ENCODE results near the gene TTLL8.

The TTLL8 gene

DNA sequence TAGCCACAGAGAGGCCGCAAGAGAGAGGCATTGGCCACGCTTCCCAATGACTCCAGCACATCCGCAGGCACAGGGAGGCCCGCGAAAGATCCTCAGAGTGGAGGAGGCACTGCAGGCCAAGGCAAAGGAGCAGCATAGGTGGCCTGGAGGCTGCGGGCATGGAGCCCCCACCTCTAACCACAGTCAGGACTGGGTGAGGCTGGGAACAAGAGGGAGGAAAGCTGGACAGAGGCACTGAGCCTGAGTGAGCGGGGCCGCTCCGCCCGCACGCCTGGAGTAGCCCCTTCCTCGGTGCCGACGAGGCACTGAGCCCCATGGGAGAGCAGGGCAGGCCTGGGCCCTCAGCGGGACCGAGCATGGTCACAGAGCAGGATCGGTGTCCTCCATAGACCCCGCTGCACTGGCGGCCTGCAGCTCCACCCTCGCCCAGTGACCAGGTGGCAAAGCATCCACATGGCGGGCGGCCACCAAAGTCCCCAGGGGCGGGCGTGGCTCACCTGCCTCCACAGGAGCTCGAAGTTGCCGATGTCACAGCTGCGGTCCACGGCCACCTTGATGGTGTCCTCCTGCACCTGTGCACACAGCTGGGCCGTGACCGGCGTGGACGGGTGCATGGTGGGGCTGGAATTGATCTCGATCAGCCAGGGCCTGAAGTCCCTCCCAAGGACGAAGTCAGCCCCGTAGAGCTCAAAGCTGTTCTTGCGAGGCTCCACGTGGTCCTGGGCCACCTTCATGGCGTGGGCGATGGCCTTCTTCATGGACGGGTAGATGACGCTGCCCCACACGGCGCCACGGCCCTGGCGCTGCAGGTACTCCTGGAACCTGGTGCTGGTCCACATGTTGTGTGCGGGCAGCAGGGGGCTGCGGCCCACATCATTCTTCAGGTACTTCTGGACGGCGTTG, 26.7 kb downstream of the TTLL8 start:
- H3K4me3 ChIP-seq (ENCODE audit: insufficient read depth, low read depth, low read length), result no peak overlapping the region
- no peaks in the 10 kb centered on the region for H3K9me3 ChIP-seq (ENCODE audit: control insufficient read depth, low read length)
- 95 to 96% methylated on average over 49 of the region's 49 CpGs for WGBS, 2 experiments
- no peaks in the 10 kb centered on the region for H3K36me3 ChIP-seq (ENCODE audit: control insufficient read depth, insufficient read depth, low read length)
- H3K27me3 ChIP-seq (ENCODE audit: control insufficient read depth, insufficient read depth, low read length, poor library complexity, severe bottlenecking), result peaks cover 19% of the 10 kb centered on the region
- H3K27ac ChIP-seq (ENCODE audit: insufficient read depth, low read depth, low read length, poor library complexity, severe bottlenecking), result no peak overlapping the region
- H3K4me1 ChIP-seq (ENCODE audit: control insufficient read depth, insufficient read depth, low read length), result no peaks in the 10 kb centered on the region

- Histone ChIP-seq H3K27me3 (ENCODE audit: control insufficient read depth, insufficient read depth, low read length, poor library complexity, severe bottlenecking) (peaks cover 19% of the 10 kb centered on the region), H3K4me1 (ENCODE audit: control insufficient read depth, insufficient read depth, low read length) (no peaks in the 10 kb centered on the region), H3K36me3 (ENCODE audit: control insufficient read depth, insufficient read depth, low read length) (no peaks in the 10 kb centered on the region), H3K9me3 (ENCODE audit: control insufficient read depth, low read length) (no peaks in the 10 kb centered on the region), H3K4me3 (ENCODE audit: insufficient read depth, low read depth, low read length) (no peak overlapping the region), H3K27ac (ENCODE audit: insufficient read depth, low read depth, low read length, poor library complexity, severe bottlenecking) (no peak overlapping the region)
- 37 to 38% methylated on average over 52 of the region's 52 CpGs for WGBS, 2 experiments
Observed at GRCh38 chr22:50030297-50031188, 27.6 kb downstream of the TTLL8 start.

DNA sequence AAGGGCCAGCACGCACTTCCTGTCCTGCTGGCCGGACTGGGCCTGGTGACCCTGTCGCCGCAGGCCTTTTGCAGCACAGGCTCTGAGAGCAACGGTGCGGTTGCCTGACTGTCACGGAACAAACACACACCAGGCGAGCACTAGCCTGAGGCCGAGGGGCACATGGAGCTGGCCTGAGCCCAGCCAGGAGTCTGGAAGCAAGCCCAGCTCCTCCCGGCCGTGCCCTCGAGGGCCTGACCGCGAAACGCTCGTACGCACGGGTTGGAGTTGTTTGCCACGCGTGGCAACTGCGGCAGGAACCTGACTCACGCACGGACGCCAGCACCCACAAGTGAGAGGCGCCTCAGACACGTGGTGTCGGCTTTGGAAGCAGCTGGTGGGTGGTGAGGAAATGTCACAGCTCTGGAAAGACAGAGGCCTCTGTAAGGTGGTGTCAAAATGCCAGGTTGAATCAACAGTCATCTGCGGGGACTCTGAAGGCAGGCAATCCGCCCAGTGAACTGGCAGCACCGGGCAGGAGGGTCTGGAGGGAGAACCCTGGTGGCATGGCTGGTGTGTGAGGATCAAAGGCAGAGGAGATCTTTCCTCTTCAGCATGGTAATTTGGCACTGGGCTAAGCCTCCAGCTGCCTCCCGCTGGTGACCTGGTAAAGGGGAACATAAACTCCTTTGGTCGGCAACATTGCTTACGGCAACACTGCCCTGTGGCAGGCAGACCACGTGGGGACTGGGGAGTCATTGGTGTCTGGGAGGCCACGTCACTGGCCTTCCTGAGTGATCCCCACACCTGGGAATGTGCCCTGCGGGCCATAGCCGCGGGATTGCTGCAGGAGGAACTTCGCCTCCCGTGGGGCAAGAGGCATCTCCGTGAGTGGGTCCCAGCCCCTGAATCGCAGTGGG, 30.2 kb downstream of the TTLL8 start:
- H3K27ac ChIP-seq (ENCODE audit: insufficient read depth, low read depth, low read length, poor library complexity, severe bottlenecking), result no peak overlapping the region
- no peaks in the 10 kb centered on the region for H3K9me3 ChIP-seq (ENCODE audit: control insufficient read depth, low read length)
- no peaks in the 10 kb centered on the region for H3K36me3 ChIP-seq (ENCODE audit: control insufficient read depth, insufficient read depth, low read length)
- H3K4me3 ChIP-seq (ENCODE audit: insufficient read depth, low read depth, low read length), result no peak overlapping the region
- no peaks in the 10 kb centered on the region for H3K4me1 ChIP-seq (ENCODE audit: control insufficient read depth, insufficient read depth, low read length)
- 90 to 91% methylated on average over 42 of the region's 42 CpGs for WGBS, 2 experiments
- peaks cover 19% of the 10 kb centered on the region for H3K27me3 ChIP-seq (ENCODE audit: control insufficient read depth, insufficient read depth, low read length, poor library complexity, severe bottlenecking)

DNA sequence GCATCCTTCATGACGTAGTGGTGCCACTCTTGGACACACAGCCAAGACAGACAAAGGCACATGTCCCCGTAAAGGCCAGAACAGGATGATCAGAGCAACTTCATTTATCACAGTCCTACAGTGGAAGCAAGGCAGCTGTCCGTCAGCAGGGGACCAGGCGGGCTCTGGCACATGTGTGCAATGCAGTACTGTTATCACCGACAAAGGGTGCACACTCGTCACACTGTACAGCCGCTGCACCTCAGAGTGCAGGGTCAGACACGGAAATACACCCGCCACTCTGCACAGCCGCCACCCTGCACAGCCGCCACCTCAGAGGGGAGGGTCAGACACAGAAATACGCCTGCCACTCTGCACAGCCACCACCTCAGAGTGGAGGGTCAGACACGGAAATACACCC, 32.1 kb downstream of the TTLL8 start:
- no peaks in the 10 kb centered on the region for H3K9me3 ChIP-seq (ENCODE audit: control insufficient read depth, low read length)
- no peaks in the 10 kb centered on the region for H3K36me3 ChIP-seq (ENCODE audit: control insufficient read depth, insufficient read depth, low read length)
- WGBS, 2 experiments, result 93% methylated on average over 12 of the region's 13 CpGs
- H3K4me1 ChIP-seq (ENCODE audit: control insufficient read depth, insufficient read depth, low read length), result no peaks in the 10 kb centered on the region
- H3K27me3 ChIP-seq (ENCODE audit: control insufficient read depth, insufficient read depth, low read length, poor library complexity, severe bottlenecking), result peaks cover 18% of the 10 kb centered on the region
- H3K27ac ChIP-seq (ENCODE audit: insufficient read depth, low read depth, low read length, poor library complexity, severe bottlenecking), result no peak overlapping the region
- no peak overlapping the region for H3K4me3 ChIP-seq (ENCODE audit: insufficient read depth, low read depth, low read length)

- Histone ChIP-seq H3K4me3 (ENCODE audit: insufficient read depth, low read depth, low read length) (no peak overlapping the region), H3K4me1 (ENCODE audit: control insufficient read depth, insufficient read depth, low read length) (no peaks in the 10 kb centered on the region), H3K9me3 (ENCODE audit: control insufficient read depth, low read length) (no peaks in the 10 kb centered on the region), H3K27me3 (ENCODE audit: control insufficient read depth, insufficient read depth, low read length, poor library complexity, severe bottlenecking) (peaks cover 17% of the 10 kb centered on the region), H3K27ac (ENCODE audit: insufficient read depth, low read depth, low read length, poor library complexity, severe bottlenecking) (no peak overlapping the region), H3K36me3 (ENCODE audit: control insufficient read depth, insufficient read depth, low read length) (no peaks in the 10 kb centered on the region)
- WGBS, 2 experiments, result 77 to 79% methylated on average over 14 of the region's 14 CpGs
Observed at GRCh38 chr22:50022171-50022819, 35.8 kb downstream of the TTLL8 start.

DNA sequence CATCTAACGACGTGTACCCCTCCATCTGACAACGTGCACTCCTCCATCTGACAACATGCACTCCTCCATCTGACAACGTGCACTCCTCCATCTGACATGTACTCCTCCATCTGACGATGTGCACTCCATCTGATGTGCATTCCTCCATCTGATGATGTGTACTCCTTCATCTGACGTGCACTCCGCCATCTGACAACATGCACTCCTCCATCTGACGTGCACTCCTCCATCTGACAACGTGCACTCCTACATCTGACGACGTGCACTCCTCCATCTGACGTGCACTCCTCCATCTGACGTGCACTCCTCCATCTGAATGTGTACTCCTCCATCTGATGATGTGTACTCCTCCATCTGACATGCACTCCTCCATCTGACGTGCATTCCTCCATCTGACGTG, 37.5 kb downstream of the TTLL8 start:
- 91 to 92% methylated on average over 15 of the region's 15 CpGs for WGBS, 2 experiments
- H3K27me3 ChIP-seq (ENCODE audit: control insufficient read depth, insufficient read depth, low read length, poor library complexity, severe bottlenecking), result peaks cover 34% of the 10 kb centered on the region
- H3K4me1 ChIP-seq (ENCODE audit: control insufficient read depth, insufficient read depth, low read length), result no peaks in the 10 kb centered on the region
- H3K27ac ChIP-seq (ENCODE audit: insufficient read depth, low read depth, low read length, poor library complexity, severe bottlenecking), result no peak overlapping the region
- no peaks in the 10 kb centered on the region for H3K36me3 ChIP-seq (ENCODE audit: control insufficient read depth, insufficient read depth, low read length)
- no peak overlapping the region for H3K4me3 ChIP-seq (ENCODE audit: insufficient read depth, low read depth, low read length)
- H3K9me3 ChIP-seq (ENCODE audit: control insufficient read depth, low read length), result no peaks in the 10 kb centered on the region

DNA sequence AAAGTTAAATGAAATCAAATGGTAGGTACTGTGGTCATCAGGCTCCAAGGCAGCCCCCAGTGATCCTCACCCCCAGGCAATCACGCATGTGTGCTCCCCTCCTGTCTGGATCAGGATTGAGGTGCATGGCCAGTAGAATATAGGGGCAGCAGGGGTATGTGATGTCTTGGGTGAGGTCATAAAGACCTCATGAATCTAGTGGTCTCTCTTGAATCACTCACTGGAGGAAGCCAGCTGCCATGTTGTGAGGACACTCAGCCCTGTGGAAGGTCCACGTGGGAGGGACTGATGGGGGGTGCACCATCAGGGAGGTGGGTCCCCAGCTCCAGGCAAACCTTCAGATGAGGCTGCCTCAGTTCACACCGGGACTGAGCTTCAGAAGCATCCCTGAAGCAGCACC, 38.8 kb downstream of the TTLL8 start:
- no peaks in the 10 kb centered on the region for H3K36me3 ChIP-seq (ENCODE audit: control insufficient read depth, insufficient read depth, low read length)
- H3K9me3 ChIP-seq (ENCODE audit: control insufficient read depth, low read length), result no peaks in the 10 kb centered on the region
- peaks cover 6% of the 10 kb centered on the region for H3K4me1 ChIP-seq (ENCODE audit: control insufficient read depth, insufficient read depth, low read length)
- no peak overlapping the region for H3K4me3 ChIP-seq (ENCODE audit: insufficient read depth, low read depth, low read length)
- H3K27me3 ChIP-seq (ENCODE audit: control insufficient read depth, insufficient read depth, low read length, poor library complexity, severe bottlenecking), result peaks cover 47% of the 10 kb centered on the region
- H3K27ac ChIP-seq (ENCODE audit: insufficient read depth, low read depth, low read length, poor library complexity, severe bottlenecking), result no peak overlapping the region
- WGBS, 2 experiments, result 59 to 62% methylated on average over 3 of the region's 3 CpGs

GRCh38 chr22:50018608-50019285, 39.4 kb downstream of the TTLL8 start:
- WGBS, 2 experiments, result 86 to 92% methylated on average over 11 of the region's 11 CpGs
- peaks cover 10% of the 10 kb centered on the region for H3K4me1 ChIP-seq (ENCODE audit: control insufficient read depth, insufficient read depth, low read length)
- H3K27me3 ChIP-seq (ENCODE audit: control insufficient read depth, insufficient read depth, low read length, poor library complexity, severe bottlenecking), result peaks cover 53% of the 10 kb centered on the region
- H3K4me3 ChIP-seq (ENCODE audit: insufficient read depth, low read depth, low read length), result no peak overlapping the region
- no peak overlapping the region for H3K27ac ChIP-seq (ENCODE audit: insufficient read depth, low read depth, low read length, poor library complexity, severe bottlenecking)
- no peaks in the 10 kb centered on the region for H3K9me3 ChIP-seq (ENCODE audit: control insufficient read depth, low read length)
- H3K36me3 ChIP-seq (ENCODE audit: control insufficient read depth, insufficient read depth, low read length), result no peaks in the 10 kb centered on the region

GRCh38 chr22:50017701-50018224, 40.3 kb downstream of the TTLL8 start:
- Histone ChIP-seq H3K27ac (ENCODE audit: insufficient read depth, low read depth, low read length, poor library complexity, severe bottlenecking) (no peak overlapping the region), H3K4me1 (ENCODE audit: control insufficient read depth, insufficient read depth, low read length) (peaks cover 10% of the 10 kb centered on the region), H3K9me3 (ENCODE audit: control insufficient read depth, low read length) (no peaks in the 10 kb centered on the region), H3K36me3 (ENCODE audit: control insufficient read depth, insufficient read depth, low read length) (no peaks in the 10 kb centered on the region), H3K27me3 (ENCODE audit: control insufficient read depth, insufficient read depth, low read length, poor library complexity, severe bottlenecking) (peaks cover 63% of the 10 kb centered on the region), H3K4me3 (ENCODE audit: insufficient read depth, low read depth, low read length) (no peak overlapping the region)
- WGBS, 2 experiments, result 84 to 87% methylated on average over 6 of the region's 6 CpGs

Data from ectodermal cell (in vitro differentiated cells).